Esophagus squamous epithelium (tissue), 4 donors: ENCODE results near the gene RHBDD3.

Experiments used
- CTCF ChIP-seq, 6 experiments: fragments of 450-650 bp in 4 of 6; fragments of 200-600 bp in 2 of 6; sonication (generic) in 2 of 6; IDR thresholded peaks; one replicate each; pipeline ENCODE4 v1.5.1; 2016 to 2019; ENCODE audit warnings: antibody characterized with exemption in 6 of 6, mild to moderate bottlenecking in 4 of 6, moderate library complexity in 4 of 6
- POLR2A ChIP-seq, 4 donors: fragments of 450-650 bp; IDR thresholded peaks; one replicate each; pipeline ENCODE4 v1.6.1; 2017; ENCODE audit warnings: antibody characterized with exemption in 4 of 4, mild to moderate bottlenecking in 4 of 4, moderate library complexity in 3 of 4

- TF ChIP-seq CTCF (IDR thresholded peaks at IDR 0.05): no peak
- TF ChIP-seq POLR2A (IDR thresholded peaks at IDR 0.05): no peak
These were observed 2.1 kb upstream of the RHBDD3 start for GRCh38 chr22:29269731-29270474.
